GM12875 (cell line): ENCODE results near the gene EPHB4.

Experiments
- H3K4me3 ChIP-seq: one replicate; pipeline ENCODE4 v1.5.1; 2011; ENCODE audit warnings: low read depth, low read length, control low read depth
- TF ChIP-seq, protein P1 (sequence below): IDR thresholded peaks from 2 replicates; pipeline ENCODE4 v1.5.1; 2011; ENCODE audit warnings: low read depth, mild to moderate bottlenecking, control low read depth, inconsistent platforms, low read length, moderate library complexity, borderline replicate concordance; ENCODE audit not compliant: insufficient read depth

Gene EPHB4

GRCh38 chr7:100794741-100795140 is 32.6 kb downstream of the EPHB4 start:
- H3K4me3 ChIP-seq: no peak overlapping the region
- TF ChIP-seq, protein P1, sequence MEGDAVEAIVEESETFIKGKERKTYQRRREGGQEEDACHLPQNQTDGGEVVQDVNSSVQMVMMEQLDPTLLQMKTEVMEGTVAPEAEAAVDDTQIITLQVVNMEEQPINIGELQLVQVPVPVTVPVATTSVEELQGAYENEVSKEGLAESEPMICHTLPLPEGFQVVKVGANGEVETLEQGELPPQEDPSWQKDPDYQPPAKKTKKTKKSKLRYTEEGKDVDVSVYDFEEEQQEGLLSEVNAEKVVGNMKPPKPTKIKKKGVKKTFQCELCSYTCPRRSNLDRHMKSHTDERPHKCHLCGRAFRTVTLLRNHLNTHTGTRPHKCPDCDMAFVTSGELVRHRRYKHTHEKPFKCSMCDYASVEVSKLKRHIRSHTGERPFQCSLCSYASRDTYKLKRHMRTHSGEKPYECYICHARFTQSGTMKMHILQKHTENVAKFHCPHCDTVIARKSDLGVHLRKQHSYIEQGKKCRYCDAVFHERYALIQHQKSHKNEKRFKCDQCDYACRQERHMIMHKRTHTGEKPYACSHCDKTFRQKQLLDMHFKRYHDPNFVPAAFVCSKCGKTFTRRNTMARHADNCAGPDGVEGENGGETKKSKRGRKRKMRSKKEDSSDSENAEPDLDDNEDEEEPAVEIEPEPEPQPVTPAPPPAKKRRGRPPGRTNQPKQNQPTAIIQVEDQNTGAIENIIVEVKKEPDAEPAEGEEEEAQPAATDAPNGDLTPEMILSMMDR: no peak

- TF ChIP-seq, protein P1: no peak
- no peak overlapping the region for H3K4me3 ChIP-seq
Observed at GRCh38 chr7:100793806-100794660, 33.3 kb downstream of the EPHB4 start.

DNA sequence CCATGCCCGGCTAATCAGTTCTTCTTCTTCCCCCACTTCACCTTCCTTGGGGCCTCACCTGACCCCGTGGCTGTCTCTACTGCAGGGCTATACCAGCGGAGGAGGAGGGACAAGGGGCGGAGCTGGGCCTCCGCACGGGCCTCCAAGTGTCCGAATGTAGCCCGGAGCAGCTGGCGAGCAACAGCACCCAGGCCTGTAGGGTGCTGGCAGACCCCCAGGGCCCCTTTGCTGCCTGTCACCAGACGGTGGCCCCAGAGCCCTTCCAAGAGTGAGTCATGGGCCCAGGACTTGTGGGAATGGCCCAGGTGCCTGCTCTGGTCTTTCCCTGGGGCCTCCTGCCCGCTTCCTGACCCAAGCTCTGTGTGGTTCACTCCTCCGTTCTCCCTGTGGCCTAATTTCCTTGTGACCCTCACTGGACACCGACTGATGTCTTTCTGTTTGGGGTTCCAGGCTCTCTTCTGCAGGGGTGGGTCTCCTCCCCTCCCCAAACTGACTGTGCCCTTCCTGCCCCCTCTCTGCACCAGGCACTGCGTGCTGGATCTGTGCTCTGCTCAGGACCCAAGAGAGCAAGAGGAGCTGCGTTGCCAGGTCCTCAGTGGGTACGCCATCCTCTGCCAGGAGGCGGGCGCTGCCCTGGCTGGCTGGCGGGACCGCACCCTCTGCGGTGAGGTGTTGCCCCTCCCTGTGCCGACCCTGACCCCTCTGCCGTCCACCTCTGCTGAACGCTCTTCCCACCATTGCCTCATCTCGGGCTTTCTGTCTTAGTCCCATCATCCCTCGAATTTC is 35.2 kb downstream of the EPHB4 start:
- H3K4me3 ChIP-seq: no peak overlapping the region
- TF ChIP-seq, protein P1: no peak

- TF ChIP-seq, protein P1: no peak
- H3K4me3 ChIP-seq: no peak overlapping the region
Observed at GRCh38 chr7:100789055-100789454, 38.3 kb downstream of the EPHB4 start.

GRCh38 chr7:100786323-100786722 is 41.0 kb downstream of the EPHB4 start:
- TF ChIP-seq, protein P1: no peak
- H3K4me3 ChIP-seq: no peak overlapping the region

DNA sequence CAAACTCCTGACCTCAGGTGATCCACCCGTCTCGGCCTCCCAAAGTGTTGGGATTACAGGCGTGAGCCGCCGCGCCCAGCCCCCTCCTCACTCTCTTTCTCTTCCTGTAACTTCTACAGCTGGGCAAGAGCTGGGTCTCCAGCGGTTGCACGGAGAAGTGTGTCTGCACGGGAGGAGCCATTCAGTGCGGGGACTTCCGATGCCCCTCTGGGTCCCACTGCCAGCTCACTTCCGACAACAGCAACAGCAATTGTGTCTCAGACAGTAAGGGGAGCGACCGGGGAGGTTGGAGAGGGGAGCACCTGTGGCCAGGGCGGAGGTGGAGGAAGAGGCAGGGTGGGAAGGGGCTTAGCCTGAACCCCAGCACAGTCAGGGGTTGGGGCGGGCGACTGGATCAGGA is 41.4 kb downstream of the EPHB4 start:
- no peak overlapping the region for H3K4me3 ChIP-seq
- TF ChIP-seq, protein P1: no peak

DNA sequence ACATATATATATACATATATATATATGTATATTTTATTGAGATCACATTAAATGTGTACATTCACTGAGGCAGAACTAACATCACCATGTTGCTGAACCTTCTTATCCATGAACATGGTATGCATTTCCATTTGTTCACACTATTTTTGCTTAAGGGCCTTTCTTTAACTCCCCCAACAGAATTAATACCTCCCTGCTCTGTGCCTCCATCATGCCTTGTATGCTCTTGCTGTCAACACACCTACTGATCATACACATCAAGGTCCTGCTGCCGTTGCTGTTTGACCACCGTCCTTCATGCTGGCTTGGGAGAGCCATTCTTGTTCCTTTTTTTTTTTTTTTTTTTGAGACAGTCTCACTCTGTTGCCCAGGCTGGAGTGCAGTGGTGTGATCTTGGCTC is 43.5 kb downstream of the EPHB4 start:
- H3K4me3 ChIP-seq: no peak overlapping the region
- TF ChIP-seq, protein P1: no peak
